NCI-H2081 (cell line): ENCODE data around the gene SSR3.
A peak's percentile ranks its signal among the peaks of the same experiment; 100 is the strongest.

ENCODE experiments used
- DNase-seq, 2 experiments: peaks; one replicate each; lab custom pipeline; 2025; lab: John Stamatoyannopoulos, UW

Gene SSR3

GRCh38 chr3:156536524-156537316 lies 18.2 kb downstream of the SSR3 start:
- no peak for DNase-seq

DNA sequence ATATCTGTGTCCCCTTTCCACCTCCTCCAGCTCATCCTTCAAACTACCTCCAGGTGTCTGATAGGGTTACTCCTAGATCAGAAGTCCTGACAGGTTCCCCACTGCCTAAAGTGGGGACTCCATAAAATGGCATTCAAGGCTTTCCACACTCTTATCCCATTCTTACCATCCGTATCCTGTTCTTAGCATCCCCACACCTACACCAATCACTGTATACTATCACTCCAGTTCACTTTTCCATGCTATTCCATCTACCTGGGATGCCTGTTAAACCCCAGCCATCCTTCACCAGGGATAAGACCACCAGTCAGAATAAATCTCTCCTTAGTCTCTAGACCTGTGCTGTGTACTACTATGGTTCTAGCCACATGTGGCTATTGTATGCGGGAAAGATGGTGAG lies 19.1 kb downstream of the SSR3 start:
- DNase-seq, result no peak

GRCh38 chr3:156535162-156535627 lies 19.7 kb downstream of the SSR3 start:
- DNase-seq, result no peak

GRCh38 chr3:156533205-156533604 lies 21.7 kb downstream of the SSR3 start:
- DNase-seq, result no peak

- no peak for DNase-seq
Observed at GRCh38 chr3:156532730-156533129, 22.2 kb downstream of the SSR3 start.

- DNase-seq, result no peak
Observed at GRCh38 chr3:156530980-156531379, 23.9 kb downstream of the SSR3 start.

- DNase-seq, result no peak
Observed at GRCh38 chr3:156527060-156527459, 27.9 kb downstream of the SSR3 start.

GRCh38 chr3:156525808-156526207 lies 29.1 kb downstream of the SSR3 start:
- DNase-seq, result no peak

DNA sequence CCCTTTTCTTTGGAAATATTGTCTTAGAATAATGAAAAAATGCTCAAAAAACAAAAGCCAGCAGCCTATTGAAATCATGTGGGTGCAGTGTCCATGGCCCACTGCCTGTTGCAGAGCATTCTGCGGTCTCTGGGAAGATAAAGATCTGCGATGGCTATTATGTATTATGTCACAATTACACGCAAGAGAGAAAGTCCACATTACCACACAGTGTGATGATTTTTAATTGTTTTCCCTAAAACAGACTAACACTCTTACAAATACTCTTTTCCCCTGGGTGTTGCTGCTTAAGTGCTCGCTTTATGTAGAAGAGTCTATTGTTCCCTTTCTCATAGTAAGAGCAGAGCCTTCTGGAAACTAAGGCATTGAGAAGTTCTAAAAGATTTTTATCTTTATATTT lies 32.2 kb downstream of the SSR3 start:
- DNase-seq, result peak; percentile 15 to 26

DNA sequence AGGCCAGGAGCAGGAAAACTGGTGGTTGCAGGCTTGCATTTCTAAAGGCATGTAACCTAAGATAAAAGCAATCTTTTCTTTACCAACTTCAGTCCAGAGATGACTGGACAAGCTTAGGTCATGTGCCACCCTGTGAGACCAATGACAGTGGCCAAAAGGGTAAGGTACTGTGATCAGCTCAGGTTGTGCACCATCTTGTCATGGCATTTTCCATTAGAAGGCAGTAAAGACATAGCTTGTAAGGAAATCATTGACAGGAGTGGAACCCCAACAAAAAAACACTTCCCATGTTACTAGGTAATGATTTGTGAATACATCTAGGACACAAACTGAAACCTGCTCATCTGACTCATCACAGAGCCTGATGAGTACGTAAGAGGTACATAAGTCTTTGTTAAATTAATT lies 35.2 kb downstream of the SSR3 start:
- no peak for DNase-seq

DNA sequence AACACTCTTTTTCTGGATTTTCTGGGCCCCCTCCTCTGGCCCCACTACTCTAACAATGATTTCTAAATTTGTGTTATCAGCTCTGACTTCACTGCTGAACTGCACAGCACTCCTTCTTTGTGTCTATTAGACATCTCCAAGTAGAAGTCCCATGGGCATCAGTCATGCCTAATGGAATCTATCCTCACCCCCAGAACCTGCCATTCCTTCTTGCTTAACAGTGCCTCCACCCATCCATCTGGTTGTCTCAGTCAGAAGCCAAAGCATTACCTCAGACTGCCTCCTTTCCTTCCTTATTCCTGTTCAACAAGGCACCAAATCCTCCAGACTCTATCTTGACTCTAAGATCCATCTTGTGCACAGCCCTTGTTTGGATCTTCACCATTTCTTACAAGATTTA lies 36.2 kb downstream of the SSR3 start:
- DNase-seq, result no peak

DNA sequence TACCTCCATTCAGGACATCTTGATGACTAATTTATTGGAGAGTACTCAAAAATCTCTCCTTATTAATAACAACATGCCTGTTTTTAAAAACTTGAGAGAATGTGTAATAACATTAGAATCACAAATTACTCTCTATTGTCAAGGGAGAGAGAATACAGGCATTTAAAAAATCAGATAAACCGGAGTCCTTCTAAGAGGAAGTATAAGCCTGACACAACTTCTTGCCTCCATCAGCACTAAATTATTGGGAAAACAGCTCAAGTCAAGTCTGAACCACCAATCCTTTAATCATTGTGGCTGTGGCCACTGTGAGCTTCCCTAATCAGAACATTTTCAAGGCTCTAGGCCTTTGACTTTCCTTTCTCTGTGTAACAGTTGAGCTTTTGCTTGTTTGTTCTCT lies 38.0 kb downstream of the SSR3 start:
- DNase-seq, result no peak

DNA sequence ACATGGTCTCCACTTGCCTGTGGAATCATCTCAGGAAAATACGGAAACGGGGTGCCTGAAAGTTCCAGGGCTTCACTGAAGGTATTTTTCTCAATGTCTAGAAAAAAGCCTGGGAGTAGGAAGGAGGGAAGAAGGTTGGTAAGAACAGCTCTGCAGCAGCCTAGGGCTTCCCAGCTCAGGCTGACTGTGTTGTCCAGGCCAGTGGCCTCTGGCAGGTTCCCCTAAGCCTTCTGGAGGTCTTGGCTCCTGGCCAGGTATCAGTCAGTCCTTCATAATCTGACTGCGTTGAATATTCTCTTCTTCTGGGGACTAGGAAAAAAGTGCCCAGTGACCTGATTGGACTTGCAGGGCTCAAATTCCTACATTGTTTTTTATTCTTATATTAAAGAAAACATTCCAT lies 38.6 kb downstream of the SSR3 start:
- no peak for DNase-seq

DNA sequence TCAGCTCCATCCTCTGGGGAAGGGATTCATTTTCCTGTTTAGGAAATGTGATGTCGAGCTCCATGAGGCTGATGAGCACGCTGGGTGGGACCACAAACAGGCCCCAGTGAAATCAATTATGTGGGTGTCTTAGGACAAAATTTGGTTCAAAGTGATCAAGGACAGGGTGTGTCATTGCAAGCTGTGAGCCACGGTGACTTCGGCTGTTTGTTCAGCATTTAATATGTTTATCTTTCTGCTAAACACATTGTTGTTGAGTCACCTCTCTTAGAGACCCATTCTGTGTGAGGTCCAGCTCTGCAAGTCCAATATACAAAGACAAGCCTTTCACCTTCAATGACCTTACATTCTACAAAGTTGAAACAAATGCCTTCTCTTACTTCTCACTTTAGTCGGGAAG lies 41.3 kb downstream of the SSR3 start:
- peak in 1 of 2 experiments; percentile 25 for DNase-seq

DNA sequence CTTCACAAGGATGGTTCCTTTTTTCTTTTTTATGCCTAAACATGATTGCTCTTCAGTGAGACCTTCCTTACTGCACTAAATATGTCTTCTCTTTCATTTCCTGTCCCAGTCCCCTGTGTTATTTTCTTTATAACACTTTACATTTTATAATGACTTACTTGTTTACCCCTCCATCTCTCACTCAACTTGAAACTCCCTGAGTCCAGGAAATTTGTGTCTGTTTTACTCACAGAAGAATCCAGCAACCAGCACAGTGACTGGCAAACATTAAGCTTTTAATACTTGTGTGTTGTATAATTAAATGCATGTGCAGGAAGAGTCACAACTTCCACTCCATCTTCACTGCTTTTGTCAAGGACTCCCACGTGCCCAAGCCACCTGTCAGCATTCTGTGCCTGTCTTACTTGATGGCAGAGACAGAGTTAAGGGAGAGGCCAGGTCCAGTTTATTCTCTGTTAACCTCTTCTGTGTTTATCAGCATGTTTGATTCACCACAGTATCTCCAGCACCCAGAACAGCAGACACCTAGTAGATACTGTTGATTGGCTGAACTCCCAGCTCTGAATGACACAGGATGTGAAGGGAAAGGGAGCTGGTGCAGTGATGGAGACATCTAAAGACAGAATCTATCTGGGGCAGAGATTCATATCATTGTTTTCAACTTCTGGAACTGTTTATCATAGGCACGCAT lies 42.8 kb downstream of the SSR3 start:
- no peak for DNase-seq

DNA sequence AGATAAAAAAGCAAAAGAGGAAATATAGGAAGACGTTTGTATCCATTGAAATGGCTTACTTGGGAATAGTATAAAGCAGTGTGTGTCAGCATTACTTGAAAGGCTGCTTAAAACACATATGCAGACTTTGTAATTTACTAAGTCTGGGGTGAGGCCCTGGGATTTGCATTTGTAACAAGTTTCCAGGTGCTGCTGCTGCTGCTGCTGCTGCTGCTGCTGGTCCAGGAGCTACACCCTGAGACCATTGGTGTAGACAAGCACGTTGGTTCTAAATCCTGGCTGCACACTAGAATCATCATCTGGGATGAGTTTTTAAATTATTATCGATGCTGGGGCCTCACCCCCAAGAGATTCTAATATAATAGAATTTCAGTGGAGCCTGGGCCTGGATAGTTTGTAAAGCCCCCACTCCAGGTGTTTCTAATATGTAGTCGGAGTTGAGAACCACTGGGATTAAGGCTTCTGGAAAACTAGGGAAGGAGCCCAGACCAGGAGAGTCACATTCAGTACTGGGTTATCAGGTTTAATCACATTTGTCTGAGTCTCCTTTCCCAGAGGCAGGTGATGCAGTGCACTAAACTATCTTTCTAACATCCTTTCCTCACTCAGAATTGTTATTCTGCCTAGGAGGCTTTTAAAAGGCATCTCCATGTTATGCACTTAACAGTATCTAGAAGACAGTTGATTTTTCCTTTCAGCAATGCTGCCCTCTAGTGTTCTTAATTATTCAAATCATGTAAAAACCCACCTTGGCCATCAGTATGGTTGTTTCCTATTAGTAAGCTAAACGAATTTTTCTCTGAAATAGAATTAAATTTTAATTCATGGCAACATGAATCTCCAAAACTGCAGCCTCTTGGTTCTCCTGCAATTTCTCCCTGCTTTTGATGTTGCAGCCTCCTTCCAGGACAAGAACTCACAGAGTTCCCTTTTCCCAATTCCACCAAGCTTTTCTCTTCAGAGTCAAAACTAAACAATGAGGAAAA lies 45.4 kb downstream of the SSR3 start:
- peak; percentile 63 to 70 for DNase-seq

DNA sequence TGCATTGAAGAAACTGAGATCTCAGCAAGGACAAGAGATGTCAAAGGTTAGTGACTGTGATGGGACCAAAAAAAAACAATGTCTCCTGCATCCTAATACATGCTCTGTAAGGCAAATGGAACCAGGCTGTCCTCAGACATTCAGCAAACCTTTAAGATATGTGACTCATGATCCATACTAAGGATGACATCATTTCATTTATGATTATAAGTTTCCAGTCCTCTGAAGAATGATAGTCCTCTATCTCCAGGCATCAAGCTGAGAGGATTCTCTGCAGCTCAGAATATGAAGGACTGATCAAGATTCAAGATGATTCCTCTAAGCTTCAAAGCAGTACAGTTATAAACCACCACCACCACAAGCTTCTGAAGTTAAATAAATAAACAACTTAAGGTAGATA lies 47.6 kb downstream of the SSR3 start:
- no peak for DNase-seq

GRCh38 chr3:156498307-156498706 lies 56.6 kb downstream of the SSR3 start:
- DNase-seq, result no peak

DNA sequence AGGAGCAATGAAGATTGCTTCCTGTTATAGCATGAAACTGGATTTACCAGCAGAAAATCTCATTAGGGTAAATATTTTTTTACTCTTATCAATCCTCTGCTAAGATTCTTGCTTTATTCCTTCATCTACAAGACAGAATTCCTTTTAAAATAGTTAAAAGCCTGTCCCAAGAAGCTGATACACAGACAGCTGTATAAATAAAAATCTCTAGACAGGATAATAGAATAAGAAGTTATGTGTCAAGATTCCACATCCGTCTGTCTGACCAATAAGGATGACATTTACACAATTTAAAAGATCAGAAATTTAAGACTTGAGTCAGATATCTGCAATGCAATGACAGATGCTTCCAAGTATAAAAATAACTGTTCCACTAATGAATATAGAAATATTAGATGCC lies 57.6 kb downstream of the SSR3 start:
- DNase-seq, result no peak

DNA sequence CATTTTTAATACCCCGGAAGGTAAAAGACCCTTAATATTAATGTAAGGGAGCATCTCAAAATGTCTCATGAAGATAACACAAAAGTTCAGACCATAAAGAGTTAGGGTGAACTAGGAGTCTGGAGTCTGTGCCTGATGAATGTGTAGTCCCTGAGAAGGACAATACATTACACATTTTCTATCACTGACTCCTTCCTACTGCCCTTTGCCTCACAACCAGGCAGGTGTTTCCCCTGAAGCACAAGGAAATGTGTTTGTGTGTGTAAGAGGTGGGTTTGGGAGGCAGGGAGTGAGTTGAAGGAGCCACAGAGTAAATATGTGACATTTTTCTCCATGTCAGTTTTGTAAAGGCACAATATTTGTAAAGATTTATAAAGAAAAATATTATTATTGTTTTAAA lies 59.1 kb downstream of the SSR3 start:
- DNase-seq, result no peak

GRCh38 chr3:156493887-156494286 lies 61.0 kb downstream of the SSR3 start:
- no peak for DNase-seq

GRCh38 chr3:156492801-156493261 lies 62.1 kb downstream of the SSR3 start:
- no peak for DNase-seq
